Stimulated activated naive CD8-positive, alpha-beta T cell treated with anti-CD3 and anti-CD28 coated beads, Interleukin-15, Interleukin-2, amounts not matched to agents 100 U/mL and 50 U/mL, for 24 hours (primary cell): ENCODE results near the gene FREM2.
A peak's percentile ranks its signal among the peaks of the same experiment; 100 is the strongest.

Experiments
- ATAC-seq: fragments of 150-1000 bp; cut with Tn5 transposase; one replicate; pipeline ENCODE4 v1.10.0; 2021
- DNase-seq: peaks from one replicate; pipeline ENCODE4 v3.0.0; 2021

FREM2 gene, protein sequence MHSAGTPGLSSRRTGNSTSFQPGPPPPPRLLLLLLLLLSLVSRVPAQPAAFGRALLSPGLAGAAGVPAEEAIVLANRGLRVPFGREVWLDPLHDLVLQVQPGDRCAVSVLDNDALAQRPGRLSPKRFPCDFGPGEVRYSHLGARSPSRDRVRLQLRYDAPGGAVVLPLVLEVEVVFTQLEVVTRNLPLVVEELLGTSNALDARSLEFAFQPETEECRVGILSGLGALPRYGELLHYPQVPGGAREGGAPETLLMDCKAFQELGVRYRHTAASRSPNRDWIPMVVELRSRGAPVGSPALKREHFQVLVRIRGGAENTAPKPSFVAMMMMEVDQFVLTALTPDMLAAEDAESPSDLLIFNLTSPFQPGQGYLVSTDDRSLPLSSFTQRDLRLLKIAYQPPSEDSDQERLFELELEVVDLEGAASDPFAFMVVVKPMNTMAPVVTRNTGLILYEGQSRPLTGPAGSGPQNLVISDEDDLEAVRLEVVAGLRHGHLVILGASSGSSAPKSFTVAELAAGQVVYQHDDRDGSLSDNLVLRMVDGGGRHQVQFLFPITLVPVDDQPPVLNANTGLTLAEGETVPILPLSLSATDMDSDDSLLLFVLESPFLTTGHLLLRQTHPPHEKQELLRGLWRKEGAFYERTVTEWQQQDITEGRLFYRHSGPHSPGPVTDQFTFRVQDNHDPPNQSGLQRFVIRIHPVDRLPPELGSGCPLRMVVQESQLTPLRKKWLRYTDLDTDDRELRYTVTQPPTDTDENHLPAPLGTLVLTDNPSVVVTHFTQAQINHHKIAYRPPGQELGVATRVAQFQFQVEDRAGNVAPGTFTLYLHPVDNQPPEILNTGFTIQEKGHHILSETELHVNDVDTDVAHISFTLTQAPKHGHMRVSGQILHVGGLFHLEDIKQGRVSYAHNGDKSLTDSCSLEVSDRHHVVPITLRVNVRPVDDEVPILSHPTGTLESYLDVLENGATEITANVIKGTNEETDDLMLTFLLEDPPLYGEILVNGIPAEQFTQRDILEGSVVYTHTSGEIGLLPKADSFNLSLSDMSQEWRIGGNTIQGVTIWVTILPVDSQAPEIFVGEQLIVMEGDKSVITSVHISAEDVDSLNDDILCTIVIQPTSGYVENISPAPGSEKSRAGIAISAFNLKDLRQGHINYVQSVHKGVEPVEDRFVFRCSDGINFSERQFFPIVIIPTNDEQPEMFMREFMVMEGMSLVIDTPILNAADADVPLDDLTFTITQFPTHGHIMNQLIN (N-terminal part only)

DNA sequence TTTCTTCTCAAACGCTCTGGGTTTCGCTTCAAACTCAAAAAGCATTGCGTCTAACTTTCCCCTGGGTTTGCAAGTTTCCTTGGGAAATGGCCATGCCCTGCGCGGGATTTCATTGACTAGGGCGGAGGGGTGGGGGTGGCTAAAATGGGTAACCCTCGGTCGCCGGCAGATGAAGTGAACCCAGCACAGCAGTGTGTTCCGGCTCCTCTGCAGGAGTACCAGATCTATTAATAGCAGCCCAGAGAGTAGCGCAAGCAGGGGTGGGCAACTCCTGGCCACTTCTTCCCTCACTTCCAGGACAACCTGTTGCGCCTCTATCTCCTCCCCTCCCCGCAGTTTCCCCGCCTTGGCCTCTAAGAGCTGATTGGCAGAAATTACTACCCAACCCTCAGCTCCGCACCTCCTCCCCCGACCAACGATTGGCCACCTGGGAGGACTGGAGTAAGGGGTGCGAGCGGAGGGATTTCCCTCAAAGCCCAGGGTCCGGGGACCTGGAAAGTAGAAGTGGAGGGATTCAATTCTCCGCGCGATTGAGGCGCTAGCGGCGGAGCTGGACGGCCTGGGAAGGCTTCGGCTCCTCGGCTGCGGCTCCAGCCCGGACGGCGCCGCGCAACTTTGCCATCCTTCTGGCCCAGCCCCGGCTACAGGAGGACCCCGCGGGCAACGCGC is at the start of gene FREM2:
TSS of gene FREM2 (plus strand) at position 501 of the 669 bp plus-strand sequence. CDS start 268 bp downstream, outside the sequence.
- ATAC-seq (peak; percentile 8), DNase-seq (no peak)

DNA sequence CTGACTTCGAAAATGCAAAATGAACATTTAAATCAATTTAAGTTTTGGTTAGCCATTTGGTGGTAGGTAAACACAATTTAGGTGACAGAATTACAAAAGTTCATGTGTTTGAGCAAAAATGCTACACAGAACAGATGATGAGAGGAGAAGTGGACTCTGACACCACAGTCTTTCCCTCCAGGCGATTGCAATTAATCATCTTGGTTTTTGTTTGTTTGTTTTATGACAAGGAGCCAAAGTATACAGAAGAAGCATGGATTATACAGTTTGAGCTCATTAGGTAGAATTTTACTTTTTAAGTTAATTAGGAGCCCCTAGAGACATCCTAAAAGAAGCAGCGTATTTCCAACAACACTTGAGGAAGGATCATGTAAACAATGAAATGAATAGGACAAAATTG is 49.3 kb upstream of the FREM2 start:
- ATAC-seq (no peak), DNase-seq (no peak)

DNA sequence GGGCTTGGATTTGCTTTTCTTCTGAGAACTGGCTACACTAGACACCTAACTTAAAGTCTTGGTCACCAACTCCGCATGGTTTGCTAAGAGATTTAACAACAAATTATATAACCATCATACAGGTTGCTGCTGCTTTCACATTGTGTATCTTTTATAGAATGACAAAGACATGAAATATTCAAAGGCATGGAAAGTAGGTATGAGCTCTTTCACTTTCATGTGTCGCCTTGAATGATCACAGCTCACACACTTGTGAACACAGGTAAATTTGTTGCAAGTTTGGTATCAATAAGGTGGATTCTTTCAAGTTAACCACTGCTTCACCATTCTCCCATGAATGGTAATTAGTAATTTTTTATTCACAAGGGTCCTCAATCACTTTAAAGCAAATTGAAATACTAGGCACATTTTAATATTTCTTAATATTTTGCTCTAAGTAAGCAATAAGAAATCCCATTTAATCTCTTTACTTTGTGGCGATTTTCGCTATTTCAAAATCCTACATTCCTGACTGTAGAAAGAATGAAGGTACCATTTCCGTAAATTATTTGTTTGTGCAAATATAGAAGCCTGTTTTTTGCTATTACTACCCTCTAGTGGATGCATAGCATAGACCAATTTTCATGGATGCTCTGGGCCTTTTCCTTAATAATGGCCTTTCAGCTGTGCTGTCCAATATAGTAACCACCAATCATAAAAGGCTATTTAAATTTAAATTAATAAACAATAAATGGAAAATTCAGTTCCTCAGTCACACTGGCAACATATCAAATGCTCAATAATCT is 45.5 kb upstream of the FREM2 start:
- ATAC-seq (no peak), DNase-seq (no peak)

DNA sequence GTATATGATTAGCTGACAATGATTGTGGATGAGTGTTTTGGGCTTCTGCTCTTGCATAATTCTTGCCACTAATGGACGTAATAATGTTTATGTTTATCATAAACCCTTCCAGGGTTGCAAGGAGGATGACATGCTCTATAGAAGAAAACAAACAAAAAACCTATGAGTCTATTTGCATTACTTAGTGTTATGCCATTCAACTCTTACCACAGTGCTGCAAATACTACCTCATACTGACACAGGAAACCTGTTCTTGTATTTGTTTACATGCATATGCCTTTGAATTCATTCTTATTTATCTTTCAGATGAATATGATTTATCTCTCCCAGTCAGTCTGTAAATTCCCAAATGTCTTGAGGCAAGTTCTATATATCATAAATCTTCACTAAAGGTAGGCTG is 39.6 kb upstream of the FREM2 start:
- ATAC-seq (no peak), DNase-seq (no peak)

DNA sequence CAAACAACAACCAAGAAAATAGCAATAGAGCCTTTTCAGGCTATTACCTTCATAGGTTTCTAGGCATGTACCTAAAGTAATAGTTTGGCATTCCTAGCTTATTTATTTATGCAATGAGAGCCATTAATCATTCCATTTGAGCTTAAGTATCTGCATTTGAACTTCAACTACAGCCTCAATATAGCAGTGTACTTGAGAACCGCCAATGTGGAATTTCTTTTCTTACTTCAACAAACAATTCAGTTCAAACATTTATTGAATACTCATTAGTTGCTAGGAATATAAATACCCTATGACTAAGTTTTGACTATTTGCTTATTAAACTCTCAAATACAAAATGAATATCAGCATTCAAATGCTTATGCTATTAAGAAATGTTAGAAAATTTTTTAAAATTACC is 38.0 kb upstream of the FREM2 start:
- DNase-seq, result no peak
- ATAC-seq, result no peak

DNA sequence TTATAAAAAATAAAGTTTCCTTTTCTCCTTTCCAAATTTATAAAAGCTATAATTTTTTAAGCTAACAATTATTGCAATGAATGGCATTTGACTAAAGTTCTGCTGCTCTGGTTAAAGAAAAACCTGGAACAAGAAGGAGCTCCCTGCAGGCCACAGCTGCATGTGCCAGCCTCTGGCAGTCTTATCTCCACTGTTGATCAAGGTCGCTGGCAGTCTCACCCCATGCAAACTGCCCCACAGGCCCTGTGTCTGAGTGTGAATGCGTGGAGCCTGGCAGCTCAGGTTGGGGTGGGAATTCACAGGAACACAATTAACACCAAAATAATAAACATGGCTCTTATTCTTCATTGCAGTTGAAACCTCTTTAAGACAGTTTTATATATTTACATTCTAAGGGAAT is 30.2 kb upstream of the FREM2 start:
- DNase-seq (no peak), ATAC-seq (no peak)

DNA sequence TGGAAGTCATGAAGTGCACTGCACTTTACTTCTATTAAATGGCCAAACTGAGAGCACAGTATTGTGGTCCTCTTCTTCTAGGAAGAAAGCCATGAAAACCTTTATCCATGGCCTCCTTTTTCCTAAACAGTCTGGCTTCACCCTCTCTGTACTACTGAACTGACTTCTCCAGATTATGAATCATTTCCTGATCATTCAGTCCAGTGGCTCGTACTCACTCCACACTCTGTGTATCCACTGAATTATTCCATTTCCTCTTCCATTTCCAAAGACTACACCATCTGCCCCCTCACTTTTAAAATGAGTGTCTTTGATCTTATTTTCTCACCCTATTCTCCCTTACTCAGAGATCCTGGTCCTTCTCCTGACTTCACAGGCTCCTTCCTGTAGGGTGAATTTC is 29.7 kb upstream of the FREM2 start:
- DNase-seq, result no peak
- no peak for ATAC-seq

DNA sequence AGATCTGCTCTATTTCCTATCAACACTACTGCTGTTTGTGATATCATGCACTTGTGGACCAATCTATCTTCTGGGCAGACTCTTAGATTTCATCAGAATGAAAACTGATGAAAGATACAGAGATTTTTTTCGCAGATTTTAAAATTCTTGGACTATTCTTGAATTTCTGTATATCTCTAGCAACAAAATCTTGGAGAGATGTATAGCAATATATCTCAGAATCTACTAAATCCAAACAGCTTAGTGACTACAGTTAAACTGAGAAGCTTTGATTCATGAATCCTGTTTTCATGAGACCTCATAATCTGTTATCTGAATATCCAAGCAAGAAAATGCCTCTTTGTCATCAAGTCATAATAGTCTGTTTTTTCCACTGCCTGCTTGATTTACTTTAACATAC is 28.0 kb upstream of the FREM2 start:
- no peak for DNase-seq

DNA sequence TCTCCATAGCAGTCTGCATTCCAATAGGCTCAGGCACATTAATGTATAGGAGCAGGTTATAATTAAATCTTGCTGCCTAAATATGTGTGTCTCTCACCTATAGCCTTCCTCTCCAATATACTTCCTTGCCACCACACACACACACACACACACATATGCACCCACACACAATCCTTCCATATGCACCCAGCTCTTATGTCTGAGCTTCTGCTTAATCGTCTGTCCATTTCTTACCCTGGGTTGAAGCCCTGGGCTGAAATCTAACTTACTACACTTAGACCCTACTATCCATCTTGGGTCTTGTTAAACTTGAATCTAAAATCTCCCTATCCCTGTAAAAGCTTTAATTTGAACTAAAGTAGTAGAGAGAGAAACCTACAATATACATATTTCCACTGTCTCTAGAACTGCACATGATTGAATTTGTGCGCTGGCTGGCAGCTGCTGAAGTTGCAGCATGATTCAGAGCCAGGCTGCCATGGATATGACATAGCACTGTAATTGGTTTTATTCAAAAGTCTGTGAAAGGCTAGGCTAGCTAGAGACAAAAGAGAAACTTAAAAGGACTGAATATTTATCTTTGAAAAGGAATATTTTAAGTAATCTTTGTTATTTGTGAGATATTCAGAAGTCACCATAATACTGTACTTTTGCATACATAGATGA is 25.7 kb upstream of the FREM2 start:
- ATAC-seq (no peak), DNase-seq (no peak)

More for the DNA sequence above, 28.0 kb upstream of the FREM2 start:
- no peak for ATAC-seq

DNA sequence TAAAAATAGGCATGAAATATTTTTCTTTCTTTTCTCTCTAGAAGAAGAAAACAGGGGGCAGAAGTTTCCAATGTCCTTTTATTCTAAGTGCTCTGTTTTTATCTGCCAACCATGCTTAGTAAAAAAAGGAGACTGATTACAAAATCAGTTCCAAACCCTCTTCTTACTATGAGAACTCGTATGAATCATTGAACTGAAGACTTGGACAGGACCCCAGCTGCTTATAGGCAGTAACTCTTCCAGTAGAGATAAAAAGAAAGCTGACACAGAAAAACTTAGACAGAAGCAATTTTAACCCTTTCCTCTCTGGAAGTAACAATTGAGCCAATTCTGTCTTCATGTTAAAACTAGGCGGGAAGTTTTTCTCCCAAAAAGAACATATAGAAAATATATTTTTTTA is 24.5 kb upstream of the FREM2 start:
- DNase-seq, result no peak

DNA sequence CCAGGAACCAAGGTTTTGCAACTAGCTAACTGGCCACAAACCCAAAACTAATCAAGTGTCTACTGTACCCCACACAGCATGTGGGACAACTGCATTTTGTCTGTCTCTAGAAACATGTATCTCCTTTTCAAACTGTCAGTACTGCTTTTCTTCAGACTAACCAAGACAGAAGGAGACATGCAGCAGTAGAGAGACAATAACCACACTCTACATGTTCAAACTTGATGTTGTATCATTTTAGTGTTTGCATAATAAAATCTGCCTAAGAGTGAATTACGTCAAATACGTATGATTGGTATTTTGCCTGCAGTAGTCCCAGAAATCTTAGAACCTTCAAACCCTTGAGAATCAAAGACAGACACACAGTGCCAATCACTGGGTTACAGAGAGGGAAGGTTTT is 22.0 kb upstream of the FREM2 start:
- DNase-seq (no peak), ATAC-seq (no peak)

More for the DNA sequence above, 24.5 kb upstream of the FREM2 start:
- ATAC-seq, result no peak

DNA sequence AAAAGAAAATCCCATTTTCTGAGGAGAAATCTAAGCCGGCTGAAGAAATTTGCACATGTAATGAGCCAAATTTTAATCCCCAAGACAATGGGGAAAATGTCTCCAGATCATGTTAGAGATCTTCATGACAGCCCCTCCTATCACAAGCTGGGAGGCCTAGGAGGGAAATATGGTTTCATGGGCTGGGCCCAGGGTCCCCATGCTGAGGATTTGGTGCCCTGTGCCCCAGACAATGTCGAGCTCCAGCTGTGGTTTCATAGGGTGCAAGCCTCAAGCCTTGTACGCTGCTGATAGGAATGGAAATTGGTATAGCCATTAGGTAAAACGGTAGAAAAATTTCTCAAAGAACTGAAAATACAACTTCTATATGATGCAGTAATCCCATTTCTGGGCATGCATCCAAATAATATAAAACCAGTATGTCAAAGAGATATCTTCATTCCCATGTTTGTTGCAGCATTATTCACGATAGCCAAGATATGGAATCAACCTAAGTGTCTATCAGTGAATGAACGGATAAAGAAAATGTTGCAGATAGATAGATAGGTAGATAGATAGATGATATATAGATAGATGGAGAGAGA is 19.3 kb upstream of the FREM2 start:
- no peak for DNase-seq

DNA sequence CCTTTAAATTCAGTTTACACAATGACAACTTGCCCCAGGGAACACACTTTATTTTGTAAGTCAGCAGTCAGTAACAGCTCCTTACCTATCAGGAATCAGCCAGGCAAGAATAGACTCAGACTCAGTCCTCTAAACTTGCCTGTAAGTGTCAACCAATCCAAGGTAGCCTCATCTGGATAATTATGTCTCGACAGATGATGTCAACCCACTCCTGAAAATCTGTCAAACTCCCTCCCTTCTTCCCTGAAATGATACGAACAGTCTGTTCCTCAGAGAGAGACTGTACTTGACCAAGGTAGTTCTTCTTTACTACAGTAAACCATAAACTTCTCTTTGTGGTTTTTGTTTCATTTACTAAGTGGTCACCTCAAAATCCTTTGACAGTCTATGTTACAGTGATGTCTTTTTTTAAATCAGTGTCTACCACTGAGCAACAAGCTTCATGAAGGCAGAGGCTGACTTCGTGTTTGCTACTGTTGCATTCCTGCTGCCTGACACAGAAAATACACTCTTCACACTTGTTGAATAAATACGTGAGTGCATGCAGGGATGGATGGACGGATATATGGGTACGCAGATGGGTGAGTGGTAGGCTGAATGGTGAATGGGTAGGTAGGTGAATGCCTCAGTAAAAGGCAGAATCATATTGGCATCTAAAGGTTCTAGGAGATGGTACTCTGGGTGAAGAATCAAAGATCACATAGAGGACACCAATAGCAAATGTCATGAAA is 17.5 kb upstream of the FREM2 start:
- ATAC-seq (no peak), DNase-seq (no peak)

More for the DNA sequence above, 19.3 kb upstream of the FREM2 start:
- ATAC-seq, result no peak

DNA sequence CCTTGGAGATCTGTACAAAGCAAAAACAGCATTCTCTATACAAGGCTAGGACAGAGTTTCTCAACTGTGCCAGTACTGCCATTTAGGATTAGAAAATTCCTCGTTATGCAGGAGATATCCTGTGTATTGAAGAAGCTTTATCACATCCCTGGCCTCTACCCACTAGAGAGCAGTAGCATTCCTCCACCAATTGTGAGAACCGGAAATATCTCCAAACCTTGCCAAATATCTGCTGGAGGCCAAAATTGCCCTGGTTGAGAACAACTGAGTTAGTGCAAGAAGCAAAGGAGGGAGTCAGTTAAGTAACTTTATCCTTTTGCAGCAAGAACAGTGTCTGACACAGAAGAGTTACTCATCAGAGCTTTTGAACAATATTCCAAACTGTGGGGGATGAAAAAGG is 16.2 kb upstream of the FREM2 start:
- ATAC-seq (no peak), DNase-seq (no peak)

DNA sequence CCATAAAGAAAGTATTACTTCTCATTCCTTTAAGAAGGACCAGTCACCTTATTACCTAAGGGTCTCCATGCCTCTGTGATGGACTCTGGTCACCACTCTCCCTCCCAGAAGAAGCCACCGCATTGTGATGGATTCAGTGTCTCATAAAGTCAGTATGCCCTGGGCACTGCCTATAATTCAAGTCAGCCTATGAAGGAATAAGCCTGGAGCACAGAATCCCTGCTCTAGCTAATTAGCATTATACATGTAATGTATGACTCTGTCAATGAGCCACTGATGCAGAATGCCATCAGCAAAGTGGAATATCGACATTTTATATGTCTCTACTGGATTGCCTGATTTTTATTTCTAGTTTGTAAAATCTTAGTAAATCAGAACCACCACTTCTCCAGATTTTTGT is 14.9 kb upstream of the FREM2 start:
- ATAC-seq (no peak), DNase-seq (no peak)

DNA sequence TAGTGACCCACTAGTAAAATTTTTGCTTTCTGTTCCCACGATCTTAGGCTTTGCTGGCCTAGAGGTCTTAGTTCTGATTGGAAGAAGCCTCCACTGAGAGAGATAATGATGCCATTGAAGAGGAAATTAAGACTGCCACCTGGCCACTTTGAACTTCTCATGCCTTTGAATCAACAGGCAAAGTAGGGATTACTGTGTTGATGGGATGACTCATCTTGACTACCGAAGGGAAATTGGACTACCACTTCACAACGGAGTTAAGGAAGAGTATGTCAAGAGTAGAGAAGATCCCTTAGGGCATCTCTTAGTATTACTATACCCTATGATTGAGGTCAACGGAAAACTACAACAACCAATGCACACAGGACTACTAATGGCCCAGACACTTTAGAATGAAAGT is 12.7 kb upstream of the FREM2 start:
- no peak for ATAC-seq

DNA sequence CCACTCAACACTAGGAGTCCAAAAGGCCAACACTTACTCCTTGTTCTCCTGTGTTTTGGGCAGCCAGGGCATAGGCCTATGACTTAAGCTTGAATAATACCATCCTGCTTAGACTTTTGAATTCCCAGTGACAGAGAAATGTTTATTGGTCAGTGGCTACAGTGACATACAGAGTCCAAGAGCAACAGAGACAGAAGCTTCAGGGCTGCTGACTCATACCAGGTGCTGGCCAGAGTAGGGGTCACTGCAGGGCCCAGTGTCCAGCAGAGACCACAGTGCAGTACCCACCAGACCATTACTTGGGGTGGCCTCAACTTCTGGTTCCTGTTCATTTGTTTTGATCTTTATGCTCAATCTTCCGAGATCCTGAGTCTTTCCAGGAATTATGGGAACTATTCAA is 6.0 kb upstream of the FREM2 start:
- ATAC-seq, result no peak
- no peak for DNase-seq

More for the DNA sequence above, 12.7 kb upstream of the FREM2 start:
- DNase-seq, result no peak

DNA sequence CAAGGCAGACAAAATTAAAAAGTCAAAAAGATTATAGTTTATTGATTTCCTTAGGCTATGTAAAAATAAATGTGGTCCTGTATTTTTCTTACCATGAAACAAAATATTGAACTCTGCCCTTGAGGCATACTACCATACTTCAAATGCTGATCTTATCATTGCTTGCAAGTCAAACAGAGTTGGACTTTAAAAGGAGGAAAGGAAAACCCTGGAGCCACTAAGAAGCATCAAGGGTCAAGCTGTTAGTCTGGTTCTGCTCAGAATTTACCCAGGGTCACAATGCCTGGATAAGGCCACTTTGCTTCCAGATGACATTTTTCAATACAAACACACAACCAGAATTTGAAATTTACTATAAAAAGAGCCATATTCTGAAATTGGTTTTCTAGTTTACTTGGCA is 2.2 kb upstream of the FREM2 start:
- DNase-seq, result no peak
- no peak for ATAC-seq

DNA sequence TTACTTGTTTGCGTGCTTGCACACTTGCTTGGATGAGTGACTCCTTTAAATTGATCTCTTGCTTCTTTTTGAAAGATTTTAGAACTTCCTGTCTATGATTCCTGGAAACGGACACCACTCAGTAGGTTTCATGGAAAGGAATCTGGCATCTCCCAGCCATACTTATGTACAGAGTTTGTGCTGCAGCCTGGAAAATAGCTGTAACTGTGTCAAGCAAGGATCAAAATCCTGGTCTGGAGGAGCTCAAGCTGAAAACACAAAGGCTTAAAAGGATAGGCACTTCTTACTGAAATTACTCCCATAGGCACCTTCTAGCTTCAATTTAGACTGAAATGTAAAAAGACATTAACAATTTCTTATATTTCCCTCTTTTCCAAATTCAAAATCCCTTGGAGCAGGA is 1.4 kb upstream of the FREM2 start:
- ATAC-seq (no peak), DNase-seq (no peak)
